Keratinocyte (primary cell): ENCODE measurements around the gene FBXL2. TPM values are rescaled to one million over a fixed set of nuclear protein-coding genes. Genes with fewer than 3 reads are reported as not detected.

Experiments
- DNase-seq: peaks from one replicate; pipeline ENCODE4 v3.0.0-alpha.2; 2011; ENCODE audit warnings: low read depth, missing footprints, low spot score
- FAIRE-seq: peaks from 2 replicates; lab custom pipeline; 2011; peaks lifted over from hg19 to GRCh38; lab: Jason Lieb, UNC
- H2AFZ ChIP-seq: 2 replicates; pipeline ENCODE4 v1.6.0; 2012; ENCODE audit warnings: low read length, control low read depth, inconsistent platforms; ENCODE audit not compliant: control insufficient read depth
- H3K27ac ChIP-seq: 2 replicates; pipeline ENCODE4 v1.5.1; 2011; ENCODE audit warnings: low read length; ENCODE audit not compliant: control insufficient read depth, insufficient read depth
- H3K27me3 ChIP-seq: 3 replicates; pipeline ENCODE4 v1.6.0; 2011; ENCODE audit warnings: low read length; ENCODE audit not compliant: control insufficient read depth, insufficient read depth; ENCODE audit errors: extremely low read depth
- H3K36me3 ChIP-seq, 2 experiments: 2 replicates in 1 of 2; 3 replicates in 1 of 2; pipeline ENCODE4 v1.5.1; 2011; ENCODE audit warnings: low read length in 2 of 2, mild to moderate bottlenecking in 1 of 2; ENCODE audit not compliant: control insufficient read depth in 2 of 2, insufficient read depth in 2 of 2; ENCODE audit errors: extremely low read depth in 1 of 2
- H3K4me1 ChIP-seq: 3 replicates; pipeline ENCODE4 v1.5.1; 2011; ENCODE audit warnings: low read length; ENCODE audit not compliant: control insufficient read depth, insufficient read depth; ENCODE audit errors: extremely low read depth
- H3K4me2 ChIP-seq: 3 replicates; pipeline ENCODE4 v1.6.0; 2011; ENCODE audit warnings: low read depth, low read length; ENCODE audit not compliant: control insufficient read depth, insufficient read depth; ENCODE audit errors: extremely low read depth
- H3K4me3 ChIP-seq, 3 experiments: fragments of 200-600 bp in 1 of 3; sonication (generic) in 1 of 3; 2 replicates in 2 of 3; 3 replicates in 1 of 3; pipeline ENCODE4 v1.5.1; 2011 to 2016; ENCODE audit warnings: low read length in 3 of 3, mild to moderate bottlenecking in 3 of 3, control low read depth in 2 of 3, inconsistent platforms in 1 of 3, low read depth in 1 of 3, mixed read lengths in 1 of 3, mixed run types in 1 of 3, moderate library complexity in 1 of 3; ENCODE audit not compliant: control insufficient read depth in 2 of 3, insufficient read depth in 2 of 3; ENCODE audit errors: extremely low read depth in 1 of 3
- H3K79me2 ChIP-seq: 2 replicates; pipeline ENCODE4 v1.6.0; 2012; ENCODE audit warnings: low read length; ENCODE audit not compliant: control insufficient read depth, insufficient read depth
- H3K9ac ChIP-seq: 3 replicates; pipeline ENCODE4 v1.6.0; 2011; ENCODE audit warnings: low read length; ENCODE audit not compliant: control insufficient read depth, insufficient read depth; ENCODE audit errors: extremely low read depth
- H3K9me1 ChIP-seq: 3 replicates; pipeline ENCODE4 v1.6.0; 2011; ENCODE audit warnings: low read length; ENCODE audit not compliant: control insufficient read depth, insufficient read depth; ENCODE audit errors: extremely low read depth
- H3K9me3 ChIP-seq: 2 replicates; pipeline ENCODE4 v1.5.1; 2012; ENCODE audit warnings: low read depth, low read length; ENCODE audit not compliant: control insufficient read depth
- H4K20me1 ChIP-seq: 3 replicates; pipeline ENCODE4 v1.6.0; 2011; ENCODE audit warnings: low read length; ENCODE audit not compliant: control insufficient read depth, insufficient read depth; ENCODE audit errors: extremely low read depth
- CTCF ChIP-seq, 3 experiments: IDR thresholded peaks in 1 of 3; conservative IDR thresholded peaks in 1 of 3; optimal IDR thresholded peaks in 1 of 3; 2 replicates in 2 of 3; 3 replicates in 1 of 3; pipeline versions ENCODE3 to v1.5.1; 2011; ENCODE audit warnings: low read length in 3 of 3, mild to moderate bottlenecking in 3 of 3, moderate library complexity in 2 of 3, control low read depth in 1 of 3, inconsistent platforms in 1 of 3; ENCODE audit not compliant: insufficient read depth in 2 of 3; ENCODE audit errors: extremely low read depth in 1 of 3
- EZH2 ChIP-seq: IDR thresholded peaks from one replicate; pipeline ENCODE4 v1.6.1; 2012; ENCODE audit warnings: inconsistent platforms, mild to moderate bottlenecking, low read length, moderate library complexity
- dilution Hi-C: fragments of 300-500 bp; cut with MboI; formaldehyde crosslinking; loops from one replicate; pipeline ENCODE4 v1.7.0; 2020; ENCODE audit warnings: low sequenced_read_pairs; ENCODE audit not compliant: extremely low pct_ligation_motif_present
- polyA plus RNA-seq, 5 experiments: library from polyadenylated mRNA; depleted of rRNA in 3 of 5; stranded (reverse) in 3 of 5; stranded (forward) in 1 of 5; unstranded in 1 of 5; fragments of >200 nt; gene quantifications; 1 replicate in 1 of 5; 2 replicates in 3 of 5; 3 replicates in 1 of 5; pipeline versions ENCODE4 v1.2.1 to v1.2.3, GENCODE V29; 2011 to 2012; ENCODE audit warnings: missing spikeins in 2 of 5, low read depth in 1 of 5, low replicate concordance in 1 of 5

FBXL2 gene
- polyA plus RNA-seq, 1 donor (not counting 4 experiments of a cell fraction or from before 2014, with no cell fraction given): 25.9 TPM

DNA sequence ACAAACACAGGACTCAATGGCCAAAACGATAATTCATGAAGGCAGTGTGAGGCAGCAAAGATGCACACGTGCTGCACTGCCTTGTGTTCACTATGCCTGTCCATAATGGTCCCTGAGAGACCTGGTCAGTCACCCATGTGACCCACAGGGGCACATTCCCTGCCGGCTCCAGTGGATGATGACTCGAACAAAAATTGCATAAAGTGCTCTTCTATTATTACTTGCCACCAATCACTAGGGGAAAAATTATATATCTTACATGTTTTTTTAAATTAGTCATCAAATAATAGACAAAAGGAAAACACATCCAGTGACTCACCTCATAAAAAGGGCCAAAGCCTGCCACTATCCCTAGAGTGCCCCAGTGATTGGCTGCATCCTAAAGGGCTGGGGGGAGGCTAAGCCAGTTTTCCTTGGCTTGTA, 115.5 kb downstream of the FBXL2 start:
- dilution Hi-C loops: no loop called here
- Histone ChIP-seq H3K27me3 (no peaks in the 10 kb centered on the region), H3K36me3 (peaks cover 18 to 25% of the 10 kb centered on the region in 2 experiments), H3K79me2 (no peaks in the 10 kb centered on the region), H3K9me3 (no peaks in the 10 kb centered on the region), H3K4me2 (no peak overlapping the region), H3K27ac (peak overlapping the region; percentile 58), H3K9ac (no peak overlapping the region), H4K20me1 (peaks cover 2% of the 10 kb centered on the region), H3K9me1 (no peaks in the 10 kb centered on the region), H2AFZ (no peak overlapping the region), H3K4me3 (no peak overlapping the region), H3K4me1 (peaks cover 10% of the 10 kb centered on the region)
- DNase-seq: peak; percentile 38
- FAIRE-seq: peak; percentile 17
- TF ChIP-seq CTCF (optimal IDR thresholded peaks at IDR 0.05 in 1 of 3, IDR thresholded peaks at IDR 0.05 in 1 of 3, conservative IDR thresholded peaks at IDR 0.05 in 1 of 3; ENCODE audit: extremely low read depth in 1 of 3, insufficient read depth in 2 of 3, low read length in 3 of 3) (no peak), EZH2 (no peak)

GRCh38 chr3:33394403-33395054, 117.3 kb downstream of the FBXL2 start:
- Histone ChIP-seq H3K27ac (no peak overlapping the region), H3K9me3 (no peaks in the 10 kb centered on the region), H3K4me2 (no peak overlapping the region), H3K9me1 (no peaks in the 10 kb centered on the region), H3K36me3 (peaks cover 21 to 27% of the 10 kb centered on the region in 2 experiments), H3K79me2 (no peaks in the 10 kb centered on the region), H3K9ac (no peak overlapping the region), H4K20me1 (peaks cover 2% of the 10 kb centered on the region), H3K4me3 (no peak overlapping the region), H2AFZ (no peak overlapping the region), H3K4me1 (peaks cover 10% of the 10 kb centered on the region), H3K27me3 (no peaks in the 10 kb centered on the region)
- DNase-seq: no peak
- TF ChIP-seq EZH2 (no peak), CTCF (optimal IDR thresholded peaks at IDR 0.05 in 1 of 3, IDR thresholded peaks at IDR 0.05 in 1 of 3, conservative IDR thresholded peaks at IDR 0.05 in 1 of 3; ENCODE audit: extremely low read depth in 1 of 3, insufficient read depth in 2 of 3, low read length in 3 of 3) (no peak)
- dilution Hi-C loops: no loop called here
- FAIRE-seq: no peak
